ENCODE results near the gene AUTS2.

Gene AUTS2

DNA sequence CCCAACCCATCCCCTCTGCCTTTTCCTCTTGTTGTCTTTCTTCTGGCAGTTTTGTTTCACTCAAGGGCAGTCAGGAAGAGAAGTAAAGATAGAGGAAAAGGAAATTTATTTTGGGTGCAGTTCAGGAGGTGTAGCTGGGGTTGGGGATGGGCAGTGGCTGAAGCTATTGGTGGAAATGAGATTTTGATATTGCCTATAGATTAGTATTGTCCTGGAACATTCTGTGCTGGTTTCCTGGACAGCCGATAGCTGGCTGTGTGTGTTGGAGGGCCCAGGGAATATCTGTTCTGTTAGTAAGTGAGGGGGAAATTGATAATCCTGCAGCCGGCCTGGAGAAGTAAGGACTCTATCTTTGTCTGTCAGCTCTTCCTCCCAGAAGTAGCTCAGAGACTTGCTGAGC, 107.8 kb downstream of the AUTS2 start:
- TF ChIP-seq, protein P1, sequence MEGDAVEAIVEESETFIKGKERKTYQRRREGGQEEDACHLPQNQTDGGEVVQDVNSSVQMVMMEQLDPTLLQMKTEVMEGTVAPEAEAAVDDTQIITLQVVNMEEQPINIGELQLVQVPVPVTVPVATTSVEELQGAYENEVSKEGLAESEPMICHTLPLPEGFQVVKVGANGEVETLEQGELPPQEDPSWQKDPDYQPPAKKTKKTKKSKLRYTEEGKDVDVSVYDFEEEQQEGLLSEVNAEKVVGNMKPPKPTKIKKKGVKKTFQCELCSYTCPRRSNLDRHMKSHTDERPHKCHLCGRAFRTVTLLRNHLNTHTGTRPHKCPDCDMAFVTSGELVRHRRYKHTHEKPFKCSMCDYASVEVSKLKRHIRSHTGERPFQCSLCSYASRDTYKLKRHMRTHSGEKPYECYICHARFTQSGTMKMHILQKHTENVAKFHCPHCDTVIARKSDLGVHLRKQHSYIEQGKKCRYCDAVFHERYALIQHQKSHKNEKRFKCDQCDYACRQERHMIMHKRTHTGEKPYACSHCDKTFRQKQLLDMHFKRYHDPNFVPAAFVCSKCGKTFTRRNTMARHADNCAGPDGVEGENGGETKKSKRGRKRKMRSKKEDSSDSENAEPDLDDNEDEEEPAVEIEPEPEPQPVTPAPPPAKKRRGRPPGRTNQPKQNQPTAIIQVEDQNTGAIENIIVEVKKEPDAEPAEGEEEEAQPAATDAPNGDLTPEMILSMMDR (IDR thresholded peaks at IDR 0.05; ENCODE audit: extremely low read depth, missing control alignments) = no peak
- DNase-seq (ENCODE audit: low spot score) = no peak

DNA sequence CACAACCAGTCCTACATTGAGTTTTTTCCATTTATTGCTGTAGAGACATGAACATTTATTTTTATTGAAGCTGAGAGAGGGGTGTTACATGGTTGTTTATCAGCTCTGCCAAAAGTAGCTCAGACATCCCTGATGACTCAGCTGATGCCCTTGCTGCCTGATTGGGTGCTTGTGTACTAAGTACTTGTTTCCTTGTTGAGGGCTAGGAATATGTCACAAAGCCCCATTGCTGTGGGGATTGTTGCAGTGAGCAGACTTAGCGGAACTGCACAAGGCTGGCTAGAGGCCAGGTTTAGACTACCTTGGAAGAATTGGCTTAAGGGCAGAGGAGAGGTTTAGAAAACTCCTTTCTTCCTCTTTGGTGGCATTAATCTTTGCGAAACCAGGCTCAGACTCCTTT, 110.6 kb downstream of the AUTS2 start:
- DNase-seq (ENCODE audit: low spot score) = no peak
- TF ChIP-seq, protein P1 (IDR thresholded peaks at IDR 0.05; ENCODE audit: extremely low read depth, missing control alignments) = no peak

DNA sequence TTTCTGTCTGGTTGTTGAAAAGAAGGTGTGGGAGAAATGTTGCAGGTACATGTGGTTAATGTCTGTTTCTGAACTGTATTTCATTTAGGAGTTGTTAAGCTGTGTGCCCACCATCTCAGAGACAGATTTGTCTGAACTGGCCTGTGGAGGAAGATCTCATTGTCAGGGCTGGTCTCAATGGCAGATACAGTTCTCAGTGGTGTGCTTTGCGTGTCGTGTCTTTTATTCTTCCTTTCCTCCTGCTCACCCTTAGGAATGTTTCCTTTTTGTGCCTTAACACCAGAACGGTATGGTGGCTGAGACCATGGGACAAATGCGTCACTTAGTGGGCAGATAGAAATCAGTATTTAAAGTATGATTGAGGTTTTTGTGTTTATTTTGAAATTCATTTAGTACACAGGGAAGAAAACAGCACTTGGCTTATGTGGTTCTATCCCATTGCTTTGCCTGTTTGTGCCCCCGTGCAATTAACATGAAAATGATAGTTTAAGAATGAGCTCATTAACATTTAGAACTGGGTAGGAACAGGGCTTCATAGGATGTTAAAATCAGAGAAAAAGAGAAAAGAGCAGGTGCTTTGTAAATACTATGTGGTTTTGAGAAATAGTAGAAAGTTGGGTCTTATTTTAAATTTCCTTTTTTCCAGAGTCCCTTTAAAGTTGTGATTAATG, 112.6 kb downstream of the AUTS2 start:
- TF ChIP-seq, protein P1 (IDR thresholded peaks at IDR 0.05; ENCODE audit: extremely low read depth, missing control alignments) = no peak

DNA sequence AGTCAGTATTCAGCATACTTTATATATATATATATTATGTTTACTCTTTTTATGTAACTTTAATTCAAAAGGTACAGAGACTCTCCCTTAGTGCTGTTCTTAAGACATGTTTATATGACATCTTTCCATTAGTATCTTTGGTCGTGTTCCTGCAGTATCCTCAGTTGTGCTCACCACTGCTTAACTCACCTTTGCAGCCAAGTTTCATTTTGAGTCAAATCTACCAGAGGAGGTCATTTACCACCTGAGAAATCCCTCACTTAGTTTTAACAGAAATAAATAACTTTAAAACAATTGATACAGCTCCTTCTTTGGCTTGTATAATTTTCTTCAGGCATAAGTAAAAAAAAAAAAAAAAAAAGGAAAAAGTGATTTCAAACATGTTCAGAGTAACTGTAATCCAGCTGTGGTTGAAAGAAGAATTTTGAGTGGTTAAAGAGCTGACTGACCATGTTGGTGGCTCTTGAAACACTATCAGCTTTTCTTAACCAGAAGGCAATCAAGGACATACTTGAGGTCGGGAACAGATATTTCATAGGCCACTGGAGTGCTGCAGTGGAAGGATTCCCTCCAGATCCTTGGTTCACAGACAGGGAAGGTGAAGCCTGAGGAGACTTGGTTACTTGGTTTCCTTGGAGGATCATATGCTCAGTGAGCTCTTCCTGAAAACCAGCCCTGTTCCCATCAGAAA, 116.8 kb downstream of the AUTS2 start:
- DNase-seq (ENCODE audit: low spot score) = no peak
- TF ChIP-seq, protein P1 (IDR thresholded peaks at IDR 0.05; ENCODE audit: extremely low read depth, missing control alignments) = no peak

More for the DNA sequence above, 112.6 kb downstream of the AUTS2 start:
- no peak for DNase-seq (ENCODE audit: low spot score)

DNA sequence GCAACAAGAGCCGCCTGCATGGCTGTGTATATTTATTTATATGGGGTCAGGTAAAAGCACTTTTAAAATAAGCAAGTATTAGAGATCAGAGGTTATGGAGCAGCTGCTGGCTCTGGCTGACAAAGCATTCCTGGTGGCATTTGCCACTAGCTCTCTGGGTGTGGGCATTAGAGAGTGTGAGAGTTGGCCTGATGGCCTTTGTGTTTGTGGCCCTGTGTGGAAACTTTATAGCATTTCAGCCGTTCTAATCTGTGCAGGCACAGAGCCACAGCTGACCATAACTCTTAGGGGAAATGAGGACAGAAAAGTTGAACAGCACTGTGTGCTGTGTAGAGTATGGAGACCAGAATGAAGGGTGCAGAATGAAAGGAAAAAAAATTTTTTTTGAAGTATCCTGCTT, 118.9 kb downstream of the AUTS2 start:
- no peak for DNase-seq (ENCODE audit: low spot score)
- TF ChIP-seq, protein P1 (IDR thresholded peaks at IDR 0.05; ENCODE audit: extremely low read depth, missing control alignments) = no peak

DNA sequence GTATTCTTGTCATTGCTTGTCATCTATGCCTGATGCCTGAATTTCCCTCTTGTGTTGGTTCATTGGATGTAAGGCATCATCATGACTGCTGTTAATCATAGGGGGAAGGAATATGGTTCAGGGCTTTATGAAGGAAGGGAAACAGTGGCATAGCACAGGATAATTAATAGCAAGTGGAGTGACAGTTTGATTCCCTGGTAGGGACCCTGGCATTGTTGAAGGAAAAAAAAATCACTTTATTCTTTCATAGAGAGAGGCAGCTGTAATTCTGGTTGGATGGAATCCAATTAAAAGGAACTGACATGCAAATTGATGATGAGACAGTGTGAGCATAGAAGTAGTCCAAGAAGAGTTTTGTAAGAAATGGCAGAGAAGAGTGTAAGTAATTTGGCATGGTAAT, 121.4 kb downstream of the AUTS2 start:
- TF ChIP-seq, protein P1 (IDR thresholded peaks at IDR 0.05; ENCODE audit: extremely low read depth, missing control alignments) = no peak
- DNase-seq (ENCODE audit: low spot score) = no peak

DNA sequence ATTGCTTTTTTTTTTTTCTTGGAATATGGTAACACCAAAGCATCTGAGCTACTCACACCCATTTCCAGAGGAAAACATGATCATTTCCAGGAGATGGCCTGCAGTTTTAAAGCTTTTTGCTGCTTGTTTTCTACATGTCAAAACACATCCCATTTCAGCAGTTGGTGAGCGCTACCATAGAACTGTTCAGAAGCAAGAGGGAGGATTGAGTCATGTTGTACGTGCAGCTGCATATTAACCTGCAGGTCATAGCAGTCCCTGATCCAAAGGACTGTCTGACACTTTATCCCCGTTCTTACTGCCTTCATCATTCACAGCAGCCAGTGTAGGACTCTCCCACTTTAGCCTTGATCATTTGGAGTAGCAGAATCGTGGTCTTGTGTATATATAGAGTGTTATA, 124.6 kb downstream of the AUTS2 start:
- TF ChIP-seq, protein P1 (IDR thresholded peaks at IDR 0.05; ENCODE audit: extremely low read depth, missing control alignments) = no peak
- DNase-seq (ENCODE audit: low spot score) = no peak
